ENCODE results near the gene KRI1. TPM values are rescaled to one million over a fixed set of nuclear protein-coding genes. Genes with fewer than 3 reads are reported as not detected.

The KRI1 gene
- total RNA-seq, 1 donor = 5.6 TPM

GRCh38 chr19:10566658-10567410 lies 1.0 kb upstream of the KRI1 start:
- TF ChIP-seq CTCF (IDR thresholded peaks at IDR 0.05; ENCODE audit: insufficient read depth, low read depth, low read length) = no peak
- H3K4me3 ChIP-seq (ENCODE audit: low read depth, low read length) = peak overlapping the region; percentile 96
- DNase-seq (ENCODE audit: low read depth) = no peak

GRCh38 chr19:10566408-10566657 lies 523 bp upstream of the KRI1 start:
- no peak for TF ChIP-seq CTCF (IDR thresholded peaks at IDR 0.05; ENCODE audit: insufficient read depth, low read depth, low read length)

GRCh38 chr19:10565028-10565566 lies 713 bp downstream of the KRI1 start:
- peak overlapping the region; percentile 96 for H3K4me3 ChIP-seq (ENCODE audit: low read depth, low read length)
- peak; percentile 23 for DNase-seq (ENCODE audit: low read depth)
- peak; percentile 20 for TF ChIP-seq CTCF (IDR thresholded peaks at IDR 0.05; ENCODE audit: insufficient read depth, low read depth, low read length)

More at GRCh38 chr19:10566408-10566657, 523 bp upstream of the KRI1 start:
- no peak for DNase-seq (ENCODE audit: low read depth)
- peak overlapping the region; percentile 96 for H3K4me3 ChIP-seq (ENCODE audit: low read depth, low read length)

GRCh38 chr19:10562609-10563008 lies 3.2 kb downstream of the KRI1 start:
- no peak for TF ChIP-seq CTCF (IDR thresholded peaks at IDR 0.05; ENCODE audit: insufficient read depth, low read depth, low read length)
- H3K4me3 ChIP-seq (ENCODE audit: low read depth, low read length) = no peak overlapping the region
- no peak for DNase-seq (ENCODE audit: low read depth)

GRCh38 chr19:10560154-10560553 lies 5.7 kb downstream of the KRI1 start:
- H3K4me3 ChIP-seq (ENCODE audit: low read depth, low read length) = no peak overlapping the region
- no peak for DNase-seq (ENCODE audit: low read depth)
- no peak for TF ChIP-seq CTCF (IDR thresholded peaks at IDR 0.05; ENCODE audit: insufficient read depth, low read depth, low read length)

- no peak for TF ChIP-seq CTCF (IDR thresholded peaks at IDR 0.05; ENCODE audit: insufficient read depth, low read depth, low read length)
- no peak for DNase-seq (ENCODE audit: low read depth)
These were observed 8.1 kb downstream of the KRI1 start for GRCh38 chr19:10557603-10558197.

More at GRCh38 chr19:10557603-10558197, 8.1 kb downstream of the KRI1 start:
- no peak overlapping the region for H3K4me3 ChIP-seq (ENCODE audit: low read depth, low read length)

All from fibroblast of villous mesenchyme (primary cell).